ENCODE results near the gene HDAC10. TPM values are rescaled to one million over a fixed set of nuclear protein-coding genes. Genes with fewer than 3 reads are reported as not detected.

HDAC10 gene
- total RNA-seq, 1 experiment from 2014 or later, result 45.0 TPM

- peaks cover 6 to 9% of the 10 kb centered on the region in 2 experiments for H3K9me3 Mint-ChIP-seq
- H3K79me2 ChIP-seq (ENCODE audit: insufficient read depth, low read length), result no peaks in the 10 kb centered on the region
- no peak overlapping the region for H2AK5ac ChIP-seq (ENCODE audit: insufficient read length, low read length)
- H3K23ac ChIP-seq (ENCODE audit: insufficient read length, low read depth, low read length), result no peak overlapping the region
- no peak overlapping the region for H3K4me2 ChIP-seq (ENCODE audit: insufficient read depth, insufficient read length, low read length)
- no peak for TF ChIP-seq CTCF (conservative IDR thresholded peaks at IDR 0.05)
- no peak overlapping the region for H3K56ac ChIP-seq (ENCODE audit: insufficient read length, low read depth, low read length)
- no peak overlapping the region for H2BK5ac ChIP-seq (ENCODE audit: insufficient read length, low read length)
- no peak overlapping the region for H3K4ac ChIP-seq (ENCODE audit: low read depth, low read length)
- H3T11ph ChIP-seq (ENCODE audit: low read length), result no peak overlapping the region
- H3K23me2 ChIP-seq (ENCODE audit: insufficient read length, low read depth, low read length, poor library complexity, severe bottlenecking), result peaks cover 3% of the 10 kb centered on the region
- H2BK120ac ChIP-seq (ENCODE audit: low read depth, low read length, poor library complexity, severe bottlenecking), result no peak overlapping the region
- no CpG with 5 or more reads among the region's 47 CpGs for WGBS (ENCODE audit: extremely low coverage, insufficient read length, low lambda C conversion rate)
- no peak overlapping the region for H2BK20ac ChIP-seq (ENCODE audit: low read depth, low read length, poor library complexity, severe bottlenecking)
- H3K18ac ChIP-seq (ENCODE audit: insufficient read length, low read depth, low read length), result no peak overlapping the region
- no peak overlapping the region for H4K91ac ChIP-seq (ENCODE audit: insufficient read length, low read depth, low read length)
- no peak overlapping the region for H2BK12ac ChIP-seq (ENCODE audit: insufficient read length, low read depth, low read length)
- no peak overlapping the region for H3K14ac ChIP-seq (ENCODE audit: insufficient read depth, low read length)
- no peaks in the 10 kb centered on the region for H3K27me3 Mint-ChIP-seq (ENCODE audit: low read depth)
- H3K4me3 Mint-ChIP-seq, result no peak overlapping the region
- no peak overlapping the region for H3K27ac ChIP-seq (ENCODE audit: insufficient read length, low read depth, low read length)
- no peaks in the 10 kb centered on the region for H3K79me1 ChIP-seq (ENCODE audit: insufficient read depth, low read depth, low read length, poor library complexity, severe bottlenecking)
- H3K4me1 ChIP-seq (ENCODE audit: insufficient read depth, low read length), result no peaks in the 10 kb centered on the region
- H3K9me3 ChIP-seq (ENCODE audit: control insufficient read depth, low read depth, low read length), result no peaks in the 10 kb centered on the region
- no peaks in the 10 kb centered on the region for H3K4me1 Mint-ChIP-seq
- H4K8ac ChIP-seq (replicated peaks; ENCODE audit: insufficient read length, low read depth, low read length), result no peak overlapping the region
- DNase-seq, result no peak
- H4K5ac ChIP-seq (ENCODE audit: insufficient read length, low read depth, low read length), result no peak overlapping the region
- H3K27ac Mint-ChIP-seq, result no peak overlapping the region
- no peak overlapping the region for H2AFZ ChIP-seq (ENCODE audit: low read length)
- peaks cover 37 to 62% (median 59%) of the 10 kb centered on the region in 3 experiments for H3K36me3 Mint-ChIP-seq (ENCODE audit: insufficient read depth in 1 of 3, low read depth in 3 of 3)
- no peak overlapping the region for H3K9ac ChIP-seq (ENCODE audit: extremely low read depth, insufficient read length, low read length)
- H2BK15ac ChIP-seq (ENCODE audit: low read depth, low read length), result no peak overlapping the region
- no peaks in the 10 kb centered on the region for H4K20me1 ChIP-seq (ENCODE audit: control insufficient read depth, insufficient read depth, insufficient read length)
- H3K27me3 ChIP-seq (ENCODE audit: insufficient read depth, low read length), result no peaks in the 10 kb centered on the region
These were observed 29.8 kb upstream of the HDAC10 start for GRCh38 chr22:50280708-50281383.

All from H9 (cell line).